Spleen (tissue), 11 donors: ENCODE measurements around the gene PRSS21. TPM values are rescaled to one million over a fixed set of nuclear protein-coding genes. Genes with fewer than 3 reads are reported as not detected.

Source experiments
- DNase-seq: peaks from one replicate; pipeline ENCODE4 v3.0.0-alpha.2; 2020
- H3K27ac ChIP-seq, 8 donors: fragments of 200-600 bp; sonication (generic) in 7 of 8; 1 replicate in 4 of 8; 2 replicates in 4 of 8; pipeline versions ENCODE4 v1.5.0 to v1.8.0; 2016 to 2021; ENCODE audit warnings: inconsistent platforms in 4 of 8, mild to moderate bottlenecking in 4 of 8, moderate library complexity in 1 of 8
- H3K27me3 ChIP-seq, 7 donors: fragments of 200-600 bp; sonication (generic) in 6 of 7; replicated peaks in 1 of 7; 1 replicate in 4 of 7; 2 replicates in 3 of 7; pipeline versions ENCODE4 v1.5.0 to v1.8.0; 2016 to 2021; ENCODE audit warnings: inconsistent platforms in 3 of 7, mild to moderate bottlenecking in 1 of 7
- H3K36me3 ChIP-seq, 6 donors: fragments of 200-600 bp; sonication (generic) in 5 of 6; 1 replicate in 4 of 6; 2 replicates in 2 of 6; pipeline versions ENCODE4 v1.5.0 to v1.8.0; 2016 to 2021; ENCODE audit warnings: inconsistent platforms in 2 of 6
- H3K4me1 ChIP-seq, 6 donors: fragments of 200-600 bp; sonication (generic) in 5 of 6; 1 replicate in 3 of 6; 2 replicates in 3 of 6; pipeline versions ENCODE4 v1.5.0 to v1.8.0; 2016 to 2021; ENCODE audit warnings: inconsistent platforms in 3 of 6
- H3K4me3 ChIP-seq, 8 donors: fragments of 200-600 bp; sonication (generic) in 7 of 8; 1 replicate in 4 of 8; 2 replicates in 4 of 8; pipeline versions ENCODE4 v1.5.0 to v1.8.0; 2016 to 2021; ENCODE audit warnings: inconsistent platforms in 4 of 8, mild to moderate bottlenecking in 4 of 8, moderate library complexity in 2 of 8
- H3K9me3 ChIP-seq, 8 donors: fragments of 200-600 bp; sonication (generic) in 7 of 8; 1 replicate in 4 of 8; 2 replicates in 4 of 8; pipeline versions ENCODE4 v1.5.0 to v1.8.0; 2016 to 2021; ENCODE audit warnings: inconsistent platforms in 4 of 8
- CTCF ChIP-seq, 11 experiments: fragments of 200-600 bp in 7 of 11; fragments of 450-650 bp in 4 of 11; sonication (generic) in 4 of 11; IDR thresholded peaks in 8 of 11; conservative IDR thresholded peaks in 3 of 11; 1 replicate in 7 of 11; 2 replicates in 4 of 11; pipeline versions ENCODE4 v1.4.0 to v1.8.0; 2016 to 2021; ENCODE audit warnings: antibody characterized with exemption in 11 of 11, inconsistent platforms in 4 of 11, mild to moderate bottlenecking in 1 of 11
- POLR2A ChIP-seq, 3 donors: fragments of 450-650 bp; IDR thresholded peaks; one replicate each; pipeline ENCODE4 v1.5.1; 2017; ENCODE audit warnings: antibody characterized with exemption in 3 of 3, mild to moderate bottlenecking in 1 of 3
- POLR2AphosphoS5 ChIP-seq, 3 donors: sonication (generic); formaldehyde crosslinking; IDR thresholded peaks; one replicate each; pipeline ENCODE4 v1.5.1; 2017; ENCODE audit warnings: antibody characterized with exemption in 3 of 3
- WGBS, 5 donors: extraction: QIAGEN DNeasy Blood & Tissue Kit in 3 of 5; methylation state at CpG; one replicate each; pipeline versions ENCODE4 v1.1.5 to v1.1.7; 2013 to 2018; 5-methylcytosine and 5-hydroxymethylcytosine counted together
- intact Hi-C: fragments of 100-400 bp; cut with DNase I; formaldehyde crosslinking; loops from one replicate; pipeline ENCODE4 v1.15.0; 2023; ENCODE audit warnings: low total_unique reads
- polyA plus RNA-seq, 3 donors: library from polyadenylated mRNA; stranded (reverse); fragments of 200-250 nt; gene quantifications; one replicate each; pipeline ENCODE4 v1.2.1, GENCODE V29; 2013
- total RNA-seq, 7 donors: library from RNA; depleted of rRNA in 3 of 7; stranded (reverse); fragments of >200 nt in 3 of 7; fragmentation: NEBNext Ultra II Directional in 4 of 7; extraction: Animal tissue kit (Norgen Biotek cat#: 25700) in 4 of 7; gene quantifications; one replicate each; pipeline versions ENCODE4 v1.1.0 to v1.2.1, GENCODE V29; 2016 to 2021
- donor health status: healthy with polysubstance abuse.
- donor health status: DM: no; HTN: no; CAD: no; lungs with moderate emphysema.
- donor health status: DM: no; HTN: no; CAD: no.
- donor health status: Bipolar disorder and iron deficiency.
- donor health status: healthy.
- donor health status: DM: no; HTN: no; CAD: no.
- donor health status: DM: yes; HTN: yes; CAD: no.

The PRSS21 gene
- total and polyA plus RNA-seq, 10 donors = 0.49 to 4.9 (median 1.6) TPM

- peak; percentile 28 for DNase-seq
Observed at GRCh38 chr16:2811703-2812471, 5.2 kb upstream of the PRSS21 start.

GRCh38 chr16:2813771-2814221, 3.2 kb upstream of the PRSS21 start:
- Histone ChIP-seq H3K4me1 (peaks cover 0 to 9% (median 0%) of the 10 kb centered on the region in 6 donors), H3K27me3 (peaks cover 0 to 72% (median 5%) of the 10 kb centered on the region in 7 donors), H3K9me3 (no peaks in the 10 kb centered on the region), H3K4me3 (no peak overlapping the region), H3K27ac (no peak overlapping the region), H3K36me3 (no peaks in the 10 kb centered on the region)
- no peak for TF ChIP-seq POLR2A (IDR thresholded peaks at IDR 0.05)
- no peak for TF ChIP-seq POLR2AphosphoS5 (IDR thresholded peaks at IDR 0.05)
- no peak for TF ChIP-seq CTCF (IDR thresholded peaks at IDR 0.05 in 8 of 11, conservative IDR thresholded peaks at IDR 0.05 in 3 of 11)
- intact Hi-C loops = no loop called here
- 59 to 77% (median 69%) methylated on average over 7 of the region's 7 CpGs for WGBS, 5 donors
- DNase-seq = peak; percentile 36

More at GRCh38 chr16:2811703-2812471, 5.2 kb upstream of the PRSS21 start:
- intact Hi-C loops = no loop called here
- H3K4me1 ChIP-seq = peaks cover 0 to 3% (median 0%) of the 10 kb centered on the region in 6 donors
- TF ChIP-seq CTCF (IDR thresholded peaks at IDR 0.05 in 8 of 11, conservative IDR thresholded peaks at IDR 0.05 in 3 of 11) = no peak
- TF ChIP-seq POLR2A (IDR thresholded peaks at IDR 0.05) = no peak
- no peak for TF ChIP-seq POLR2AphosphoS5 (IDR thresholded peaks at IDR 0.05)
- WGBS, 5 donors = 66 to 76% (median 75%) methylated on average over 13 to 15 of the region's 15 CpGs
- H3K27ac ChIP-seq = no peak overlapping the region
- no peak overlapping the region for H3K4me3 ChIP-seq
- no peaks in the 10 kb centered on the region for H3K9me3 ChIP-seq
- peaks cover 0 to 55% (median 3%) of the 10 kb centered on the region in 7 donors for H3K27me3 ChIP-seq
- H3K36me3 ChIP-seq = no peaks in the 10 kb centered on the region

- TF ChIP-seq POLR2AphosphoS5 (IDR thresholded peaks at IDR 0.05) (no peak), CTCF (IDR thresholded peaks at IDR 0.05 in 8 of 11, conservative IDR thresholded peaks at IDR 0.05 in 3 of 11) (no peak), POLR2A (IDR thresholded peaks at IDR 0.05) (no peak)
- H3K4me1 ChIP-seq = peaks cover 0 to 9% (median 0%) of the 10 kb centered on the region in 6 donors
- 83 to 93% (median 85%) methylated on average over 16 to 20 of the region's 20 CpGs for WGBS, 5 donors
- no peak overlapping the region for H3K27ac ChIP-seq
- H3K4me3 ChIP-seq = no peak overlapping the region
- H3K27me3 ChIP-seq = peaks cover 0 to 80% (median 5%) of the 10 kb centered on the region in 7 donors
- no peaks in the 10 kb centered on the region for H3K36me3 ChIP-seq
- intact Hi-C loops = no loop called here
- no peaks in the 10 kb centered on the region for H3K9me3 ChIP-seq
- peak; percentile 48 for DNase-seq
Observed at GRCh38 chr16:2814551-2815298, 2.3 kb upstream of the PRSS21 start.
